GM12878 (cell line): ENCODE data around the gene HEATR3. TPM values are rescaled to one million over a fixed set of nuclear protein-coding genes. Genes with fewer than 3 reads are reported as not detected.

Source experiments
- ATAC-seq: fragments of 200-7000 bp; cut with Tn5 transposase; 3 replicates; pipeline ENCODE4 v1.9.1; 2020; ENCODE audit warnings: mild to moderate bottlenecking, moderate library complexity
- BruUV-seq: library from RNA; stranded (reverse); fragments of 400-500 nt; replicated peaks from 2 replicates; lab custom pipeline; 2021; lab: Mats Ljungman, UMichigan
- CTCF ChIA-PET: fragments of 300-600 bp; sonication (Branson Sonifier 250); formaldehyde crosslinking; extraction: SDS; loops from one replicate; lab custom pipeline; 2021; ENCODE audit warnings: inconsistent platforms; lab: Yijun Ruan, JAX
- POLR2A ChIA-PET: fragments of 350-600 bp; formaldehyde crosslinking; extraction: SDS; loops from one replicate; lab custom pipeline; 2021; ENCODE audit warnings: inconsistent platforms; lab: Charles Lee
- RAD21 ChIA-PET: fragments of 300-600 bp; sonication (Branson Sonifier 250); formaldehyde crosslinking; loops from one replicate; lab custom pipeline; 2023; ENCODE audit warnings: antibody characterized with exemption; ENCODE audit not compliant: unreplicated experiment; lab: Charles Lee
- SMC1A ChIA-PET: fragments of 300-600 bp; sonication (Branson Sonifier 250); formaldehyde crosslinking; loops from one replicate; lab custom pipeline; 2023; ENCODE audit not compliant: unreplicated experiment, uncharacterized antibody; lab: Charles Lee
- DNase-seq: peaks from one replicate; pipeline ENCODE4 v3.0.0-alpha.2; 2011; ENCODE audit warnings: low read depth, low spot score
- FAIRE-seq: peaks from 3 replicates; lab custom pipeline; 2011; peaks lifted over from hg19 to GRCh38; lab: Jason Lieb, UNC
- H2AFZ ChIP-seq: 2 replicates; pipeline ENCODE4 v1.6.0; 2011; ENCODE audit warnings: low read depth, low read length, control low read depth; ENCODE audit not compliant: control insufficient read depth
- H3K27ac ChIP-seq: 2 replicates; pipeline ENCODE4 v1.5.1; 2011; ENCODE audit warnings: control low read depth; ENCODE audit not compliant: control insufficient read depth, insufficient read depth
- H3K27me3 ChIP-seq, 2 experiments: replicated peaks in 1 of 2; 2 replicates each; pipeline versions ENCODE4 v1.6.0 to v1.6.1; 2011; ENCODE audit warnings: low read length in 1 of 2; ENCODE audit not compliant: control insufficient read depth in 2 of 2, insufficient read depth in 2 of 2
- H3K36me3 ChIP-seq, 2 experiments: 2 replicates each; pipeline ENCODE4 v1.5.1; 2011; ENCODE audit warnings: low read length in 1 of 2; ENCODE audit not compliant: control insufficient read depth in 2 of 2, insufficient read depth in 2 of 2
- H3K4me1 ChIP-seq: 2 replicates; pipeline ENCODE4 v1.6.1; 2011; ENCODE audit warnings: mild to moderate bottlenecking, low read length, moderate library complexity, mixed read lengths; ENCODE audit not compliant: control insufficient read depth, insufficient read depth
- H3K4me2 ChIP-seq: 2 replicates; pipeline ENCODE4 v1.6.0; 2011; ENCODE audit warnings: control low read depth; ENCODE audit not compliant: control insufficient read depth, insufficient read depth
- H3K4me3 ChIP-seq: fragments of 200-600 bp; sonication (generic); 2 replicates; pipeline ENCODE4 v1.5.1; 2016
- H3K79me2 ChIP-seq: 2 replicates; pipeline ENCODE4 v1.6.0; 2011; ENCODE audit warnings: low read length; ENCODE audit not compliant: control insufficient read depth, insufficient read depth
- H3K9ac ChIP-seq: 2 replicates; pipeline ENCODE4 v1.8.0; 2011; ENCODE audit warnings: low read length, control low read depth, mixed read lengths; ENCODE audit not compliant: control insufficient read depth, insufficient read depth
- H3K9me3 ChIP-seq: replicated peaks from 3 replicates; pipeline ENCODE4 v1.5.1; 2011; ENCODE audit warnings: mild to moderate bottlenecking, low read length; ENCODE audit not compliant: control insufficient read depth, insufficient read depth
- H4K20me1 ChIP-seq: 2 replicates; pipeline ENCODE4 v1.6.0; 2011; ENCODE audit not compliant: control insufficient read depth, insufficient read depth
- CTCF ChIP-seq, 3 experiments: IDR thresholded peaks in 2 of 3; conservative IDR thresholded peaks in 1 of 3; 2 replicates each; pipeline ENCODE4 v1.5.1; 2011; ENCODE audit warnings: low read depth in 3 of 3, low read length in 3 of 3, mild to moderate bottlenecking in 3 of 3, control low read depth in 2 of 3, moderate library complexity in 2 of 3, inconsistent platforms in 1 of 3, mixed read lengths in 1 of 3; ENCODE audit not compliant: control insufficient read depth in 2 of 3, insufficient read depth in 1 of 3; ENCODE audit errors: extremely low read depth in 1 of 3
- HDGF ChIP-seq: fragments of 450-650 bp; IDR thresholded peaks from 2 replicates; pipeline ENCODE4 v1.6.1; 2016; ENCODE audit warnings: antibody characterized with exemption
- RAD21 ChIP-seq: IDR thresholded peaks from 2 replicates; pipeline ENCODE4 v1.6.1; 2011; ENCODE audit warnings: mild to moderate bottlenecking, low read depth, low read length, moderate library complexity; ENCODE audit not compliant: insufficient read depth
- RUNX3 ChIP-seq: IDR thresholded peaks from 2 replicates; pipeline ENCODE4 v1.6.1; 2012; ENCODE audit warnings: low read length, inconsistent platforms
- SMC3 ChIP-seq: IDR thresholded peaks from 2 replicates; pipeline ENCODE4 v1.6.1; 2011; ENCODE audit warnings: low read length, improper control_type of control experiment, borderline replicate concordance
- SPI1 ChIP-seq: IDR thresholded peaks from 2 replicates; pipeline ENCODE4 v1.6.1; 2011; ENCODE audit warnings: low read depth, mild to moderate bottlenecking, low read length, moderate library complexity, borderline replicate concordance; ENCODE audit not compliant: insufficient read depth
- YY1 ChIP-seq: IDR thresholded peaks from 2 replicates; pipeline ENCODE4 v1.6.1; 2011; ENCODE audit warnings: low read depth, mild to moderate bottlenecking, low read length
- ZNF207 ChIP-seq: fragments of 450-650 bp; IDR thresholded peaks from 2 replicates; pipeline ENCODE4 v1.6.1; 2014; ENCODE audit warnings: antibody characterized with exemption, mild to moderate bottlenecking, borderline replicate concordance
- ZNF687 ChIP-seq: fragments of 450-650 bp; IDR thresholded peaks from 2 replicates; pipeline ENCODE4 v1.6.1; 2017; ENCODE audit warnings: mild to moderate bottlenecking, moderate library complexity
- WGBS: methylation state at CpG from one replicate; pipeline ENCODE4 v1.1.6; 2016; ENCODE audit warnings: low lambda C conversion rate; ENCODE audit not compliant: insufficient replicate concordance, insufficient coverage; ENCODE audit errors: missing lambda C conversion rate; 5-methylcytosine and 5-hydroxymethylcytosine counted together
- in situ Hi-C: fragments of 300-500 bp; cut with MboI; formaldehyde crosslinking; loops from 9 replicates; pipeline ENCODE4 v1.14.3; 2018; ENCODE audit warnings: mixed read lengths
- intact Hi-C: fragments of 100-400 bp; cut with micrococcal nuclease; formaldehyde crosslinking; loops from one replicate; pipeline ENCODE4 v1.14.2; 2022; ENCODE audit not compliant: unreplicated experiment
- polyA plus RNA-seq, 11 experiments: library from polyadenylated mRNA; depleted of rRNA in 4 of 11; unstranded in 6 of 11; stranded (reverse) in 5 of 11; fragments of >200 nt; fragmentation: Nextera tagmentation in 4 of 11; fragmentation: Illumina TruSeq in 1 of 11; extraction: Ambion mirVana in 4 of 11; extraction: Trizol in 1 of 11; gene quantifications; 1 replicate in 1 of 11; 2 replicates in 10 of 11; pipeline versions ENCODE4 v1.2.1 to v1.2.3, GENCODE V29; 2011 to 2016; ENCODE audit warnings: inconsistent platforms in 2 of 11, missing spikeins in 2 of 11, low read depth in 1 of 11
- total RNA-seq, 4 experiments: library from RNA; depleted of rRNA in 3 of 4; stranded (reverse); fragments of >200 nt in 3 of 4; fragmentation: Illumina TruSeq in 1 of 4; extraction: Trizol in 1 of 4; gene quantifications; 2 replicates each; pipeline versions ENCODE4 v1.2.1 to v1.2.3, GENCODE V29; 2013 to 2021

The HEATR3 gene
- total and polyA plus RNA-seq, 10 of the 15 experiments (the other 5 are each of a cell fraction or from before 2014, with no cell fraction given) = 1.5 to 30.0 (median 17.7) TPM

GRCh38 chr16:50067290-50067853 lies 1.6 kb downstream of the HEATR3 start:
- intact Hi-C loops (loop anchor here (1.0 to 5.0 kb wide), 4 partner anchors 53 to 300 kb away; partner anchors contain the start of genes BRD7 and TENT4B), in situ Hi-C loops (loop anchor here (5.0 kb wide), 1 partner anchor 140 kb away; no protein-coding TSS in a partner anchor)
- Histone ChIP-seq H3K9ac (peak overlapping the region; percentile 77; the same call in 1 of the 2 replicates), H3K9me3 (no peaks in the 10 kb centered on the region), H3K4me2 (peak overlapping the region; percentile 100), H3K36me3 (peaks cover 5 to 8% of the 10 kb centered on the region in 2 experiments; a peak in 2 of 4 replicates), H2AFZ (no peak overlapping the region)
- FAIRE-seq = peak; percentile 74
- DNase-seq = no peak
- ChIA-PET SMC1A (interaction anchor here (0.7 to 8.5 kb wide), 23 partner anchors 9 to 679 kb away, joined by 3 to 263 read pairs (median 5); partner anchors contain the start of gene CNEP1R1), CTCF (interaction anchor here (0.6 to 11.8 kb wide), 46 partner anchors 9 to 739 kb away, joined by 3 to 422 read pairs (median 4); partner anchors contain the start of gene CNEP1R1)
- ATAC-seq = peak; percentile 67
- 30% methylated on average over 3 of the region's 3 CpGs for WGBS
- peak; percentile 61; the same call in 1 of the 2 replicates for TF ChIP-seq HDGF
- TF ChIP-seq RUNX3 = peak; percentile 20; the same call in 1 of the 2 replicates
- TF ChIP-seq RAD21 = peak; percentile 74
- TF ChIP-seq YY1 = 0 out of 2 replicates have a peak, but pooled peaks have one; percentile 12
- no peak for TF ChIP-seq ZNF687
- no peak for TF ChIP-seq ZNF207
- TF ChIP-seq SMC3 = peak; percentile 64; the same call in 1 of the 2 replicates
- peak; percentile 65 to 78 (median 69) for TF ChIP-seq CTCF (IDR thresholded peaks at IDR 0.05 in 2 of 3, conservative IDR thresholded peaks at IDR 0.05 in 1 of 3; ENCODE audit: control insufficient read depth in 2 of 3, extremely low read depth in 1 of 3, insufficient read depth in 1 of 3, low read depth in 3 of 3, low read length in 3 of 3)
- peak; percentile 39; the same call in 1 of the 2 replicates for TF ChIP-seq SPI1
- TF ChIP-seq, all 136 proteins: peak for 7
- H3K27me3 ChIP-seq = no peaks in the 10 kb centered on the region
- peak overlapping the region; percentile 99 for H3K4me3 ChIP-seq
- no peak overlapping the region; the same call in 1 of the 2 replicates for H3K27ac ChIP-seq
- no peaks in the 10 kb centered on the region for H4K20me1 ChIP-seq
- peaks cover 28% of the 10 kb centered on the region for H3K79me2 ChIP-seq
- peaks cover 15% of the 10 kb centered on the region for H3K4me1 ChIP-seq
- ChIA-PET POLR2A (interaction anchor here (0.6 to 3.6 kb wide), 6 partner anchors 53 to 207 kb away, joined by 3 to 26 read pairs (median 4); no protein-coding TSS in a partner anchor), RAD21 (interaction anchor here (0.7 to 11.5 kb wide), 18 partner anchors 10 to 597 kb away, joined by 3 to 309 read pairs (median 4); partner anchors contain the start of gene CNEP1R1)
- BruUV-seq = no TSS peak
